Erythroblast (primary cell): Measurements from ENCODE around the gene DIO2.

Experiments used
- GATA1 ChIP-seq: IDR thresholded peaks from 2 replicates; pipeline ENCODE4 v1.6.1; 2011; ENCODE audit warnings: low read depth, mild to moderate bottlenecking, control low read depth, low read length, moderate library complexity
- POLR2A ChIP-seq: IDR thresholded peaks from 2 replicates; pipeline ENCODE4 v1.6.1; 2011; ENCODE audit warnings: mild to moderate bottlenecking, low read length

DNA sequence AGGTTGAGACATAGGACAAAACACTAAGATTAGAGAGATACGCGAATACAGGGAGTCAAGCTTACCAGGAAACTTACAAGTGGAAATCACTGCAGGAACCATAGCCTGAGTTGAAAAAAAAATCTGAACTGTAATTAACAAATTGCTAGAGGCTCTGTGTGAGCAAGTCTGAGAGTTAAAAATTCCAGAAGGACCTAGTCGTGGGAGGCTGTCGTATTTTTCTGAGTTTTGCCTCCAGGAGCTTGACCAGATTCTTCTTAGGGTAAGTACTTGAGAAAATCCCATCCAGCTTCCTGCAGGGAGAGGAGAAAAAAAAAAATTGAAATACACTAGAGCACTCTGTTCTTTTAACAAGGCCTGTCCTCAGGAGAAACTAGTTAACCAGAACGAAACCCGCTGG is 22.7 kb downstream of the DIO2 start:
- TF ChIP-seq POLR2A, result no peak
- TF ChIP-seq GATA1, result no peak
